DMS79 treated with DMSO at 0.1 percent for 48 hours (cell line): ENCODE data around the gene TECTA.

Experiments used
- DNase-seq: peaks from one replicate; lab custom pipeline; 2025; lab: John Stamatoyannopoulos, UW

The TECTA gene

DNA sequence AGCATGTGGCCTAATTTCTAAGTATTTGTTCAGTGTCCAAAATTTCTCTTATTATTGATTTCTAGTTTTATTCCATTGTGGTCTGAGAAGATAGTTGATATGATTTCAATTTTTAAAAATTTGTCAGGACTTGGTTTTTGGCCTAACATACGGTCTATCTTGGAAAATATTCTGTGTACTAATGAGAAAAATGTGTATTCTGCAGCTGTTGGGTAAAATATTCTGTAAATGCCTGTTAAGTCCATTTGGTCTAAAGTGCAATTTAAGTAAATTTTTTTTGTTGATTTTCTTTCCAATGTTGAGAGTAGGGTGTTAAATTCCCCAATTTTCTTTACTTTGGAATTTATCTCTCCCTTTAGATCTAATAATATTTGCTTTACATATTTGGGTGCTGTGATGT is 78.3 kb downstream of the TECTA start:
- DNase-seq = no peak

- no peak for DNase-seq
These were observed 79.1 kb downstream of the TECTA start for GRCh38 chr11:121180183-121180582.

DNA sequence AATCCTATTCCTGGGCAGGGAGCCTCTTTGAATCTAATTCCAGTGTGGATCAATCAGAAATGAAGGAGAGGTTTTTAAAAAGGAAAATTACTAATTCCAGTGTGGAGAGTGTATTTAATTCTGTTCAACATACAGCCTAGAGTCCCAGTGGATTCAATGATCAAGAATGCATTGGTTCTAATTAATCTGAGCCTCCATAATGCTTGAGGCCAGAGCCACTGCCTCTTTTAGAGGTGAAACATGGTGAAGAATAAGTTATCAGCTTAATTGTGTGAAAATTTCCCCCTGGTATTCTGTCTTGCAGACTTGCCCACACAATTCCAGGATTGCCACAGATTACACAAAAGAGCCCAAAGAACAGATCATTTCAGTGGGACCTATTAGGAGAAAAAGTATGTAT is 87.7 kb downstream of the TECTA start:
- no peak for DNase-seq

GRCh38 chr11:121191818-121192217 is 90.8 kb downstream of the TECTA start:
- DNase-seq = no peak

- DNase-seq = peak; percentile 83
These were observed 93.9 kb downstream of the TECTA start for GRCh38 chr11:121194731-121195596.

DNA sequence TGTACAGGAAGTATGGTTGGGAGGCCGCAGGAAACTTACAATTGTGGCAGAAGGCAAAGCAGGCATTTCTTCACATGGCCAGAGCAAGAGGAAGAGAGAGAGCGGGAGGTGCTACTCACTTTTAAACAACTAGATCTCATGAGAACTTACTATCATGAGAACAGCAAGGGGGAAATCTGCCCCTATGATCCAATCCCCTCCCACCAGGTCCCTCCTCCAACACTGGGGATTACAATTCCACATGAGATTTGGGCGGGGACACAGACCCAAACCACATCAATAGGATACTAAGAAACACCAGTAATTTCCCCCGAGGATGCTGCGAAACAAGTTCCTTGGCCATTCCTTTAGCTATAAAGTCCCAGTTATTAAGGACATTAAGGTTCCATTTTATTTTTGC is 97.4 kb downstream of the TECTA start:
- DNase-seq = no peak

- DNase-seq = no peak
These were observed 98.5 kb downstream of the TECTA start for GRCh38 chr11:121199516-121199915.

DNA sequence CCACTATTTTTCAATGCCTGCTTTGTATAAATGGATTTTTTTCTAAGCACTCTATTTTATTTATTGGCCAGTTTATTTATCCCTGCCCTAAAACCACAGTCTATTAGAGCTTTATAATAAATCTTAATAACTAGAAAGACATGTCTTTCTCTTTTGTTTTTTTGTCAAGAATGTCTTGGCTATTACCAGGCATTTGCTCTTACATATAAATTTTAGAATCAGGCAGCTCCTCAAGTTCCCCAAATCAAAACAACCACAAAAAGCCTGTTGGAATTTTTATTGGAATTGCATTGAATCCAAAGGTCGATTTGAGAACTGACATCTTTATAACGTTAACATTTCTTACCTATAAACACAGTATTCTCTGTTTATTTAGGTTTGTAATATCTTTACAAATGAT is 105.8 kb downstream of the TECTA start:
- no peak for DNase-seq

DNA sequence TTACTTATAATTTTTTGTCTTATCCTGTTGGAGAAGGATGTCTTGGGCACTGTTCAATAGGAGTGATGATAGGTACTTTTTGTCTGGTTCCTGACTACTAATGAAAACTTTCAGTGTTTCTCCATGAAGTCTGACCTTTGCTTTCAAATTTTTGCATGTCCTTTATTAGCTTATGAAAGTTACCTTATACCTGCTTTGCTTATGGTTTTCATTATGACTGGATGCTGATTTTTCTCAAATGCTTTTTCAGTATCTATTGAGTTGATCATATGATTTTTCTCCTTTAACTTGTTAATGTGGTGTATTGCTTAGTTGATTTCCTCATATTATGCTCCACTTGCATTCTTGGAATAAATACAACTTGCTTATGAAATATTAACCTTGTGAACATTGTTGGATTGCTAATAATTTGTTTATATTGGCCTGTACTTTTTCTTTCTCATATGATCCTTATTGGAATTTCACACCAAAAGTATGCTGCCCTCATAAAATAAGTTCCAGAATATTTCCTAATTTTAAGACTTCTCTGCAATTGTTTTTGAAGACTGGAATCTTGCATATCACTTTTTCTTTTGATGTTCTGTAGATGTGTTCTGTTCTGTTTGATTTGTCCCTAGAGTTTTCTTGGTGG is 106.6 kb downstream of the TECTA start:
- DNase-seq = no peak

- DNase-seq = peak; percentile 28
These were observed 109.5 kb downstream of the TECTA start for GRCh38 chr11:121210445-121211080.

- no peak for DNase-seq
These were observed 110.6 kb downstream of the TECTA start for GRCh38 chr11:121211626-121212025.

GRCh38 chr11:121212536-121213361 is 111.7 kb downstream of the TECTA start:
- DNase-seq = no peak

DNA sequence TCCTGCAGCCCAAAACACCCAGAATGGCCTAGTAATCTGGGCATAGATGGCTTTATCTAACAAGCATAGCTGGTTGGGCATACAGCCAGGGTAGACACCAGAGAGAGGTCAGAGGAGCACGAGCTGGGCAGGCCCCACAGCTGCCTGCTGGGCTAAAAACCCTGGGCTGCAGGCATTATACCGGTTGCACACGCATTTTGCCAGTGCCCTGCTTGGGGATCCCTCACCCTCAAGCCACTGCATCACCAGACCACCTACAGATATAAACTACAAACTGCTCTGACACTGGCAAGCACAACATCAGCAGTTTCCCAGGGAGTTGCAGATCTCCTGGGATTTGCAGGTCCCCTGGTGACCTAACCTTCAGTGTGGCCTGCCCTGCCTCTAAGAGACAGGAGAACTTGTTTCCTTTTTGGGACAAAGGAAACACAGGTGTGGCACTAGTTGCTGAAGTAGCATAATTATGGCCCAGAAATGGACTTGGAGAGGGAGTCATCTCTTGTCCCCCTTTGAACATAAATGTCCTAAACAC is 112.4 kb downstream of the TECTA start:
- DNase-seq = no peak

DNA sequence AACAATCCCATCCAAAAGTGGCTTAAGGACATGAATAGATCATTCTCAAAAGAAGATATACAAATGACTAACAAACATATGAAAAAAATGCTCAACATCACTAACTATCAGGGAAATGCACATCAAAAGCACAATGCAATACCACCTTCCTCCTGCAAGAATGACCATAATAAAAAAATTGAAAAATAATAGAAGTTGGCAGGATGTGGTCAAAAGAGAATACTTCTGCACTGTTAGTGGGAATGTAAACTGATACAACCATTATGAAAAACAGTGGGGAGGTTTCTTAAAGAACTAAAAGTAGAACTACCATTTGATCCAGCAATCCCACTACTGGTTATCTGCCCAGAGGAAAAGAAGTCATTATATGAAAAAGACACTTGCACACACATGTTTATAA is 113.8 kb downstream of the TECTA start:
- DNase-seq = no peak

DNA sequence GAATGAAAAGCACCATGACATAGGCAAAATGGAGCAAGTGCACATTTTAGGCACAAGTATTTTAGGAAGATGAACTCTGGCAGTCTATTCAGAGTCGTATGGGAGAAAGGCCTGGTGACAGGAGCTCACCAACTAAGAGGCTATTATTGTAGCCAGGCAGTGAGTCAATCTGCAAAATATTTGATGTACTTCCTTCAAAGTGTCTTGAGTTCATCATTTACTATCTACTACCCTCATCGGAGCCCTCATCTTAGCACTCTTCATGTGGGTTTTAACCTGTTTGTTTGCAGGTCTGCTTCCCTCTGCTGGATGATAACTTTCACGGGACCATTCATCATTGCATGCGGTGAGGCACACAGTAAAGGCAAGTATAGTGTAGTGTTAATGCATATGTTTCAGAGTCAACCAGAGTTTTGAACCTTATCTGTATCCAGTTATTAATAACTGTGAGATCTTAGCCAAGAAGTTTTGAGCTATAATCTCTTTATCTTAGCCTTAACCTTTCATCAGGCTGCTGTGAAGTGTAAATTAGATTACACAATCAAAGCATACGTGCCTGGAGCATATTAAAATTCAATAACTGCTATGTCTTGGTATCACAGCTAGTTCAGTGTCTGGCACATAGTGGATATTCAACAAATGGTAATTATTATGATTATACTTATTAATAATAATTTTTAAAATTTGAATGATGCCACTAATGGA is 120.6 kb downstream of the TECTA start:
- DNase-seq = no peak

GRCh38 chr11:121223161-121223560 is 122.1 kb downstream of the TECTA start:
- no peak for DNase-seq

GRCh38 chr11:121225382-121225781 is 124.3 kb downstream of the TECTA start:
- DNase-seq = no peak

- no peak for DNase-seq
These were observed 125.6 kb downstream of the TECTA start for GRCh38 chr11:121226415-121227263.

GRCh38 chr11:121228851-121229250 is 127.8 kb downstream of the TECTA start:
- no peak for DNase-seq

DNA sequence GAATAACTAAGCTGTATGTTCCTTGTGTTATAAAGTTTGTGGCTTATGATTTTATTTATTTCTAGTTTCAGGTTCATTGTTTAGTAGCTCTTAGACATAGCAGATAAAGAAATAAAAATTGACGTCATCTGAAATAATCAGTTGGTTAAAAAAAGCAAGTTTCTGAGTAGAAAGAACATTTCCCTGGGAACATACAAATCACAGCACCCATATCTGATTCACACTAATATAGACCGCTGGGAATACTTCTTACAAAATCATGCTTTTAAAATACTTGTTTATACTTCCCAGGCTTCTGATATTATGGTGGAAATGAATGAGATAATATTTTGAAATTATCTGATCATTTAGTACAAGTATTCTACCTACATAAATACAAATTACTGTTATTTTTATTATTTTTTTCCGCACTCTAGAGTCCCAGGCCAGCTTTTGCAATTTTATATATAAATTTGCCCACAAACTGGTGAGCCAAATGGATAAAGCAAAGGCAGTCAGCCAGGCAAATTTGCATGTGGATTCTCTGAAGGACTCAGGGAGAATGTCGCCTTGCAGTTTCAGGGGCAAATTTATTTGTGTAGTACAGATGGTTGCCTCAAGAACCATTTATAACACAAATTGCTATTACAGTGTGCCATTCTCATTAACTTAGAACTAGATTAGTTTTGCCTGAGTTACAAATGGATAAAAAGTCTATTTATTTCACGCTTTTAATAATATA is 128.6 kb downstream of the TECTA start:
- no peak for DNase-seq
